ENCODE measurements around the gene BLCAP. TPM values are rescaled to one million over a fixed set of nuclear protein-coding genes. Genes with fewer than 3 reads are reported as not detected.

BLCAP gene
- total RNA-seq, 4 donors from 2014 or later: 91.3 to 136 (median 103) TPM

GRCh38 chr20:37540001-37540400, 12.3 kb upstream of the BLCAP start:
- intact Hi-C loops (cut with DNase I; ENCODE audit: low total_unique reads): no loop called here
- no peak for TF ChIP-seq CTCF (IDR thresholded peaks at IDR 0.05)
- no peak for TF ChIP-seq POLR2A (IDR thresholded peaks at IDR 0.05)
- 59 to 63% methylated on average over 5 of the region's 5 CpGs for whole genome bisulfite sequencing, 2 donors
- H3K4me3 ChIP-seq (ENCODE audit: low read depth, poor library complexity, severe bottlenecking): no peak overlapping the region
- DNase-seq (ENCODE audit: low spot score in 2 of 2): no peak

DNA sequence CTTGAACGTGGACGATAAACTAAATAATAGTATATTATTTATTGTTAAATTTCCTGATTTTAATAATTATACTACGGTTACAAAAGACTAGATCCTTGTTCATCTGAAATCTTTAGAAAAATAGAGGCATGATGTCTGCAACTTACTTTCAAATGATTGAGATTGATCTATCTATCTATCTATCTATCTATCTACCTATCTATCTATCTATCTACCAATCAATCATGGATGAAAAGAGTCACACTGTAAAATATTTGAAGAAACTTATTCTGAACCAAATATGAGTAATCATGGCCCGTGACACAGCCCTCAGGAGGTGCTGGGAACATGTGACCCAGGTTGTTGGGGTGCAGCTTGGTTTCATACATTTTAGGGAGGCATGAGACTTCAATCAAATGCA, 11.7 kb upstream of the BLCAP start:
- no peak for DNase-seq (ENCODE audit: low spot score in 2 of 2)
- H3K4me3 ChIP-seq (ENCODE audit: low read depth, poor library complexity, severe bottlenecking): no peak overlapping the region
- intact Hi-C loops (cut with DNase I; ENCODE audit: low total_unique reads): loop anchor here (10.0 kb wide), 2 partner anchors 155 to 345 kb away; no protein-coding TSS in a partner anchor
- TF ChIP-seq CTCF (IDR thresholded peaks at IDR 0.05) (no peak), POLR2A (IDR thresholded peaks at IDR 0.05) (no peak)
- 83 to 84% methylated on average over 4 of the region's 4 CpGs for WGBS, 2 donors

- 73 to 74% methylated on average over 5 of the region's 5 CpGs for WGBS, 2 donors
- peak in 1 of 2 donors; percentile 28 for DNase-seq (ENCODE audit: low spot score in 2 of 2)
- intact Hi-C loops (cut with DNase I; ENCODE audit: low total_unique reads): loop anchor here (10.0 kb wide), 2 partner anchors 153 to 343 kb away; no protein-coding TSS in a partner anchor
- TF ChIP-seq CTCF (IDR thresholded peaks at IDR 0.05) (no peak), POLR2A (IDR thresholded peaks at IDR 0.05) (no peak)
- no peak overlapping the region for H3K4me3 ChIP-seq (ENCODE audit: low read depth, poor library complexity, severe bottlenecking)
Observed at GRCh38 chr20:37538003-37538402, 10.3 kb upstream of the BLCAP start.

GRCh38 chr20:37537505-37537904, 9.8 kb upstream of the BLCAP start:
- 90 to 96% methylated on average over 1 of the region's 1 CpG for WGBS, 2 donors
- no peak overlapping the region for H3K4me3 ChIP-seq (ENCODE audit: low read depth, poor library complexity, severe bottlenecking)
- DNase-seq (ENCODE audit: low spot score in 2 of 2): no peak
- intact Hi-C loops (cut with DNase I; ENCODE audit: low total_unique reads): loop anchor here (10.0 kb wide), 2 partner anchors 153 to 343 kb away; no protein-coding TSS in a partner anchor
- no peak for TF ChIP-seq CTCF (IDR thresholded peaks at IDR 0.05)

- TF ChIP-seq CTCF (IDR thresholded peaks at IDR 0.05): no peak
- no peak for TF ChIP-seq POLR2A (IDR thresholded peaks at IDR 0.05)
- intact Hi-C loops (cut with DNase I; ENCODE audit: low total_unique reads): loop anchor here (10.0 kb wide), 2 partner anchors 151 to 341 kb away; no protein-coding TSS in a partner anchor
- H3K4me3 ChIP-seq (ENCODE audit: low read depth, poor library complexity, severe bottlenecking): no peak overlapping the region
- WGBS, 2 donors: 68 to 72% methylated on average over 10 of the region's 10 CpGs
- DNase-seq (ENCODE audit: low spot score in 2 of 2): peak in 1 of 2 donors; percentile 59
Observed at GRCh38 chr20:37535443-37536132, 7.9 kb upstream of the BLCAP start.

All from lower leg skin (tissue), 4 donors.